H9 (cell line): Measurements from ENCODE around the gene ARMC9. TPM values are rescaled to one million over a fixed set of nuclear protein-coding genes. Genes with fewer than 3 reads are reported as not detected.
"Not testable (repeated sequence)": the region's sequence is repeated elsewhere in the genome, so short reads cannot be mapped to it uniquely, and the experiment has no call there.

Experiments used
- DNase-seq: peaks from one replicate; pipeline ENCODE4 v3.0.0-alpha.2; 2017
- H2AFZ ChIP-seq: one replicate; pipeline ENCODE4 v1.6.1; 2013; ENCODE audit warnings: mild to moderate bottlenecking, low read length, control low read depth, moderate library complexity
- H2AK5ac ChIP-seq: 2 replicates; pipeline ENCODE4 v1.6.1; 2013; ENCODE audit warnings: low read length, control low read depth, mixed read lengths; ENCODE audit not compliant: insufficient read length
- H2BK120ac ChIP-seq: one replicate; pipeline ENCODE4 v1.6.1; 2013; ENCODE audit warnings: low read depth, mild to moderate bottlenecking, low read length, control low read depth, inconsistent platforms; ENCODE audit not compliant: poor library complexity, severe bottlenecking
- H2BK12ac ChIP-seq: 2 replicates; pipeline ENCODE4 v1.6.1; 2013; ENCODE audit warnings: low read length, control low read depth, mixed read lengths, low read depth; ENCODE audit not compliant: insufficient read length
- H2BK15ac ChIP-seq: 2 replicates; pipeline ENCODE4 v1.6.1; 2013; ENCODE audit warnings: low read depth, low read length, control low read depth
- H2BK20ac ChIP-seq: one replicate; pipeline ENCODE4 v1.6.1; 2013; ENCODE audit warnings: low read depth, mild to moderate bottlenecking, low read length, control low read depth, inconsistent platforms; ENCODE audit not compliant: poor library complexity, severe bottlenecking
- H2BK5ac ChIP-seq: 2 replicates; pipeline ENCODE4 v1.6.1; 2013; ENCODE audit warnings: low read length, control low read depth, mixed read lengths; ENCODE audit not compliant: insufficient read length
- H3K14ac ChIP-seq: 2 replicates; pipeline ENCODE4 v1.6.1; 2013; ENCODE audit warnings: low read length, control low read depth; ENCODE audit not compliant: insufficient read depth
- H3K18ac ChIP-seq: 2 replicates; pipeline ENCODE4 v1.6.1; 2013; ENCODE audit warnings: low read depth, mild to moderate bottlenecking, mixed read lengths, low read length, control low read depth; ENCODE audit not compliant: insufficient read length
- H3K23ac ChIP-seq: 2 replicates; pipeline ENCODE4 v1.6.1; 2013; ENCODE audit warnings: low read length, control low read depth, mixed read lengths, low read depth; ENCODE audit not compliant: insufficient read length
- H3K23me2 ChIP-seq: 2 replicates; pipeline ENCODE4 v1.6.1; 2013; ENCODE audit warnings: low read depth, mild to moderate bottlenecking, mixed read lengths, low read length, control low read depth; ENCODE audit not compliant: insufficient read length, poor library complexity, severe bottlenecking
- H3K27ac ChIP-seq: 2 replicates; pipeline ENCODE4 v1.5.1; 2013; ENCODE audit warnings: low read length, control low read depth, mixed read lengths, low read depth; ENCODE audit not compliant: insufficient read length
- H3K27me3 ChIP-seq: 2 replicates; pipeline ENCODE4 v1.6.1; 2013; ENCODE audit warnings: low read length, control low read depth, inconsistent platforms; ENCODE audit not compliant: insufficient read depth
- H3K4ac ChIP-seq: 2 replicates; pipeline ENCODE4 v1.6.1; 2013; ENCODE audit warnings: low read depth, mild to moderate bottlenecking, control low read depth, inconsistent platforms, low read length, moderate library complexity
- H3K4me1 ChIP-seq: 2 replicates; pipeline ENCODE4 v1.6.1; 2013; ENCODE audit warnings: low read length, control low read depth, inconsistent platforms; ENCODE audit not compliant: insufficient read depth
- H3K4me2 ChIP-seq: 2 replicates; pipeline ENCODE4 v1.6.1; 2013; ENCODE audit warnings: low read length, control low read depth, mixed read lengths; ENCODE audit not compliant: insufficient read length, insufficient read depth
- H3K56ac ChIP-seq: 2 replicates; pipeline ENCODE4 v1.6.1; 2013; ENCODE audit warnings: low read depth, mild to moderate bottlenecking, mixed read lengths, low read length, control low read depth; ENCODE audit not compliant: insufficient read length
- H3K79me1 ChIP-seq: 2 replicates; pipeline ENCODE4 v1.6.1; 2013; ENCODE audit warnings: low read depth, mild to moderate bottlenecking, moderate library complexity, low read length, control low read depth, inconsistent platforms; ENCODE audit not compliant: insufficient read depth, poor library complexity, severe bottlenecking
- H3K79me2 ChIP-seq: 2 replicates; pipeline ENCODE4 v1.6.1; 2013; ENCODE audit warnings: low read length, control low read depth, inconsistent platforms; ENCODE audit not compliant: insufficient read depth
- H3K9ac ChIP-seq: 2 replicates; pipeline ENCODE4 v1.6.1; 2013; ENCODE audit warnings: low read length, control low read depth, mixed read lengths; ENCODE audit not compliant: insufficient read length; ENCODE audit errors: extremely low read depth
- H3K9me3 ChIP-seq: one replicate; pipeline ENCODE4 v1.6.1; 2013; ENCODE audit warnings: low read depth, low read length, inconsistent platforms; ENCODE audit not compliant: control insufficient read depth
- H3T11ph ChIP-seq: one replicate; pipeline ENCODE4 v1.6.1; 2013; ENCODE audit warnings: mild to moderate bottlenecking, low read length, control low read depth, inconsistent platforms
- H4K20me1 ChIP-seq: one replicate; pipeline ENCODE4 v1.6.1; 2013; ENCODE audit not compliant: control insufficient read depth, insufficient read length, insufficient read depth
- H4K5ac ChIP-seq: 2 replicates; pipeline ENCODE4 v1.6.1; 2013; ENCODE audit warnings: low read depth, mild to moderate bottlenecking, mixed read lengths, low read length, control low read depth; ENCODE audit not compliant: insufficient read length
- H4K8ac ChIP-seq: replicated peaks from 2 replicates; pipeline ENCODE4 v1.6.1; 2013; ENCODE audit warnings: low read length, control low read depth, mixed read lengths, low read depth; ENCODE audit not compliant: insufficient read length
- H4K91ac ChIP-seq: 2 replicates; pipeline ENCODE4 v1.6.1; 2013; ENCODE audit warnings: low read depth, mild to moderate bottlenecking, moderate library complexity, mixed read lengths, low read length, control low read depth; ENCODE audit not compliant: insufficient read length
- H3K27ac Mint-ChIP-seq, 3 experiments: 2 replicates in 2 of 3; 3 replicates in 1 of 3; pipeline ENCODE4 v1.8.0; 2020 to 2021; ENCODE audit warnings: mixed read lengths in 3 of 3, mild to moderate bottlenecking in 1 of 3, moderate library complexity in 1 of 3
- H3K27me3 Mint-ChIP-seq: 2 replicates; pipeline ENCODE4 v1.8.0; 2021; ENCODE audit warnings: low read depth, mild to moderate bottlenecking, moderate library complexity, mixed read lengths
- H3K36me3 Mint-ChIP-seq, 3 experiments: 2 replicates in 2 of 3; 3 replicates in 1 of 3; pipeline ENCODE4 v1.8.0; 2020 to 2021; ENCODE audit warnings: low read depth in 3 of 3, mixed read lengths in 3 of 3; ENCODE audit not compliant: insufficient read depth in 1 of 3
- H3K4me1 Mint-ChIP-seq, 2 experiments: 2 replicates each; pipeline ENCODE4 v1.8.0; 2020; ENCODE audit warnings: mixed read lengths in 2 of 2
- H3K4me3 Mint-ChIP-seq, 2 experiments: 2 replicates in 1 of 2; 3 replicates in 1 of 2; pipeline ENCODE4 v1.8.0; 2020 to 2021; ENCODE audit warnings: mild to moderate bottlenecking in 2 of 2, mixed read lengths in 2 of 2, moderate library complexity in 1 of 2
- H3K9me3 Mint-ChIP-seq, 2 experiments: 2 replicates in 1 of 2; 3 replicates in 1 of 2; pipeline ENCODE4 v1.8.0; 2020; ENCODE audit warnings: mild to moderate bottlenecking in 2 of 2, mixed read lengths in 2 of 2, moderate library complexity in 1 of 2
- CTCF ChIP-seq: fragments of 200-600 bp; sonication (generic); conservative IDR thresholded peaks from 3 replicates; pipeline ENCODE4 v1.8.0; 2021; ENCODE audit warnings: antibody characterized with exemption, mild to moderate bottlenecking
- WGBS: extraction: QIAGEN DNeasy Blood & Tissue Kit; methylation state at CpG from one replicate; pipeline ENCODE4 v1.1.7; 2013; ENCODE audit warnings: missing lambda C conversion rate, low lambda C conversion rate, mixed read lengths; ENCODE audit not compliant: insufficient read length; ENCODE audit errors: extremely low coverage; 5-methylcytosine and 5-hydroxymethylcytosine counted together
- total RNA-seq: library from RNA; stranded (reverse); gene quantifications from 2 replicates; pipeline ENCODE4 v1.2.1, GENCODE V29; 2021

The ARMC9 gene
- total RNA-seq, 1 experiment from 2014 or later = 37.6 TPM

GRCh38 chr2:231304259-231304658 lies 105.8 kb downstream of the ARMC9 start:
- not testable (repeated sequence) for H4K8ac ChIP-seq, H3K79me1 ChIP-seq, H2BK12ac ChIP-seq, H3K79me2 ChIP-seq, H4K91ac ChIP-seq, H3K4me2 ChIP-seq, H4K20me1 ChIP-seq, H3K27ac Mint-ChIP-seq, H3K27ac ChIP-seq, H3K14ac ChIP-seq, H3K9ac ChIP-seq, H3K23me2 ChIP-seq, H3K9me3 ChIP-seq, H3K23ac ChIP-seq, H3K27me3 Mint-ChIP-seq, H2BK15ac ChIP-seq, H3K27me3 ChIP-seq, H3T11ph ChIP-seq, H2AK5ac ChIP-seq, H2AFZ ChIP-seq, H3K36me3 Mint-ChIP-seq, H3K56ac ChIP-seq, H3K18ac ChIP-seq, H2BK20ac ChIP-seq, H3K4ac ChIP-seq, H3K9me3 Mint-ChIP-seq, H3K4me1 ChIP-seq, H2BK5ac ChIP-seq, H3K4me3 Mint-ChIP-seq, H4K5ac ChIP-seq, H2BK120ac ChIP-seq, DNase-seq
- peak; percentile 15; the same call in 1 of the 3 replicates for TF ChIP-seq CTCF
- H3K4me1 Mint-ChIP-seq = peaks cover 10 to 11% of the 10 kb centered on the region in 2 experiments
- no CpG with 5 or more reads among the region's 6 CpGs for WGBS
